Uterine smooth muscle cell (primary cell): ENCODE measurements around the gene HIPK4. TPM values are rescaled to one million over a fixed set of nuclear protein-coding genes. Genes with fewer than 3 reads are reported as not detected.

Source experiments
- total RNA-seq: library from RNA; depleted of rRNA; stranded (reverse); fragments of >200 nt; gene quantifications from 2 replicates; pipeline ENCODE4 v1.2.3, GENCODE V29; 2014

The HIPK4 gene
- 0.33 TPM in 1 of 2 replicates, not detected in the other for total RNA-seq

GRCh38 chr19:40390084-40390742 lies at the start of gene HIPK4:
TSS of gene HIPK4 (minus strand) at chr19:40390181. CDS start at chr19:40389902, 279 bp downstream.

DNA sequence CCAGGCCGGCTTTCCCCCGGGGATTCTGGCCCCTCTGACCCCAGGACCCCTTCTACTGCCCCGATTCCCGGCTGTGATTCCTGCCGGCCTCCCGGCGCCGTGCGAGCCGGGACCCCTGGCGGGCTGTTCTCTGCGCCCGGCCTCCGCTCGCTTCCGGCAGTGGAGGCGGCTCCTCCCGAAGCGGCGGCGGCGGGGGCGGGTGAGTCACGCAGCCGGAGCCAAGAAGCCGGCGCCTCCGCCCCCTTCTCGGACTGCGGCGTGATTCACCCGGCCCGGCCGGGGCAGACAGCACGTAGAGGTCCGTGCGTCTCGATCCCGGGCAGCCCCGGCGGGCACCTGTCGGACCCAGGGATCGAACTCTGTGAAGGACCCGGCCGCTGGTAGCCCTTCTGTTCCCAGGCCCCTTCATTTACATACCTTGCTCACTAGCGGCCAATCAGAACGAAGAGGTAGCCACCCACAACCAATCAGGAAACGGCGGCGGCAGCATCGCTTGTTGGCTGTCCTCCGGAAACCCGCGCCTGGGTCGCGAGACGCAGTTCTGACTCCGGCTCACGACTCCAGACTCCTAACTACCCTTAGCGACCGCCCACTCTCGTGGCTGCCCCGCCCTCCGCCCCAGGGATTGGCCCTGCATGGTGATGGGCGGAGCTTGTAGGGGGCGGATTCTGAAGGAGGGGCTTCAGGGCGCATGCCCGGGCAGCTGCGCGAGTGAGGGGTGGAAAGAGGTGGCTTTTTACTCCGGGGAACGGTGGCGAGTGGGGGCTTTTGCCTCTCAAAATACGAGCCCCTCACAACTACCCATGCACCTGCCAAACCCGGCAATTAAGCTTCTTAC lies 35.7 kb upstream of the HIPK4 start, which contains the start of gene SERTAD1:
Gene SERTAD1 (minus strand): TSS at position 543 of the 838 bp plus-strand sequence. CDS start 2,446 bp downstream, outside the sequence.

DNA sequence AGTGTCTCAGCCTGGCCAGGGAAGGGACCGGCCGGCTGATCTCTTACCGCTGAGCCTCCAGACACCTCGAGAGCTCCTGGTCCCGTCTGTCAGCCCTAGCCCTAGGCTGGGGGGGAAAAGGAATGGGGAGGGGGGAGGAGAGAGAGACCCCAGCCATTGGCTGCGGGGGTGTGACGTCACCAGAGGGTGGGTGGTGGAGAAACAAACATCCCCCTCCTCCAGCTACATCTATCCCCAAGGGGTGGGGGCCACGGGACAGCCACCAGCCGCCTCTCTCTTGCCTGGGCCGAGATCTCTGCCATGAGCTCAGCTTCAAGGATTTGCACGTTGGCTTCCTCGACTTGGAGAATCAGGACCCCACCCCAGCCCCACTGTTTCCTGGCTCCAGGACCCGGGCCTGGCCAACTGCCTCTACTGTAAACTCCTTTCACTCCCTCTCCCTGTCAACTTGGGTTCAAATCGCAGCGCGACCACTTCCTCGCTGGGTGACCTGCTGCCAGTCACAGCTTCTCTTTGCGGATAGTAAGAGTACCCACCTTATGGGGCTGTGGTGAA lies 23.4 kb upstream of the HIPK4 start, which contains the start of gene PRX:
Gene PRX (minus strand): TSS at position 88 of the 555 bp plus-strand sequence. CDS start 5,446 bp downstream, outside the sequence.

GRCh38 chr19:40348125-40348913 lies 41.7 kb downstream of the HIPK4 start, which contains the start of the genes C19orf47 and PLD3:
TSS of gene C19orf47 (minus strand) at chr19:40348397. CDS start at chr19:40341857, 6,540 bp downstream.
TSS of gene PLD3 (plus strand) at chr19:40348695. CDS start at chr19:40366484, 17,789 bp downstream.

Other genes starting within 250 kb of the HIPK4 start
- gene MAP3K10, start 198.8 kb downstream of the HIPK4 start, total RNA-seq = 8.4 and 12.7 TPM in 2 replicates
- gene TTC9B, start 171.8 kb downstream of the HIPK4 start, total RNA-seq = not detected in 2 replicates
- 0.12 and 0.22 TPM in 2 replicates for gene CCNP, start 163.5 kb downstream of the HIPK4 start, total RNA-seq
- gene AKT2, start 104.8 kb downstream of the HIPK4 start, total RNA-seq = 104 and 105 TPM in 2 replicates
- 5.5 and 8.0 TPM in 2 replicates for gene C19orf47, start 41.8 kb downstream of the HIPK4 start, total RNA-seq
- gene PLD3, start 41.5 kb downstream of the HIPK4 start, total RNA-seq = 127 and 267 TPM in 2 replicates
- 1.4 and 3.9 TPM in 2 replicates for gene PRX, start 23.2 kb upstream of the HIPK4 start, total RNA-seq
- 21.4 and 23.4 TPM in 2 replicates for gene SERTAD1, start 35.8 kb upstream of the HIPK4 start, total RNA-seq
- gene SERTAD3, start 54.2 kb upstream of the HIPK4 start, total RNA-seq = 19.6 and 26.1 TPM in 2 replicates
- gene BLVRB, start 75.6 kb upstream of the HIPK4 start, total RNA-seq = 106 and 138 TPM in 2 replicates
- 4.4 and 7.4 TPM in 2 replicates for gene SPTBN4, start 76.8 kb upstream of the HIPK4 start, total RNA-seq
- 32.9 and 34.4 TPM in 2 replicates for gene SHKBP1, start 186.7 kb upstream of the HIPK4 start, total RNA-seq
- 25.6 and 38.9 TPM in 2 replicates for gene LTBP4, start 211.2 kb upstream of the HIPK4 start, total RNA-seq